NCI-H748 (cell line): ENCODE results near the gene CLK1.
A peak's percentile ranks its signal among the peaks of the same experiment; 100 is the strongest.
"Not testable (repeated sequence)": the region's sequence is repeated elsewhere in the genome, so short reads cannot be mapped to it uniquely, and the experiment has no call there.

ENCODE experiments used
- DNase-seq: peaks from one replicate; lab custom pipeline; 2025; ENCODE audit not compliant: unreplicated experiment; lab: John Stamatoyannopoulos, UW

CLK1 gene

DNA sequence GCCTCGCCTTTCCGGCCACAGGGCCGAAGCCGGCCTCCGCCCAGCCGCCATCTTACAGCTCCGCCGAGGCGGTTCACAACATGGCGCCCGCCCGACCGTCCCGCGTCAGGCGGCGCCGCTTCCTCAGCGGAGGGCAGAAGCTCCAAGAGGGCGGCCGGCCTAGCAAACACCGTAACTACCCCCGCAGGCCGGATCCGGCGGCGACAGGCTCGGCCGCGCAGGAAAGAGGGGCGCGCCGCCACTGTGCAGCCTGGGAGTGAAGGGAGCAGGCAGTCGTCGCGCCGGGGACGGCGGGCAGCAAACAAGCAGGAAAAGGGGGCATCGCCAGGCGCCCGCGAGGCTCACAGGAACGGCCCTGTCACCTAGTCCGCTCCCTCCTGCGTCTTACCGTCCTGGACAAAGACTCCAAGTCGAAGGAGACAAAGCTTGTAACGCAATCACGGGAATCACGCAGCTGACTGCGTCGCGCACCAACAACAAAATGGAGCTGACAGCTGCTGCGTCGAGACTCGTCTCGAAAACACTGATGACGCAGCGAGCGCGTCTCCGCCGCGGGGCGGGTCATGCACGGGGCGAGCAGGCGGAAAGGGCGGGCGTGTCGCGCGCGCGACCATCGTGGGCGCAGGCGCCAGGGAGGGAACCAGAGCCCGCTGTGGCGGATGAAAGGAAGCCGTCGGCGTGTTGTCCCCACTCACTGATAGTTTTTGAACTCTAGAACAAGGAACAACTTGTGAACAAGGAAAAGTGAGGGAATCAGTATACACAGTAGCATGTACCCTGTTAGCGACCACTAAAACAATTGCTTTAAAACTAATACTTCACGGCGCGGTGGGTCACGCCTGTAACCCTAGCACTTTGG is at the start of gene CLK1:
CLK1 (minus strand) TSS at position 483 of the 859 bp plus-strand sequence. CDS start 2,796 bp downstream, outside the sequence.
- peak; percentile 98 for DNase-seq

- DNase-seq, result no peak
Observed at GRCh38 chr2:200913654-200914053, 49.2 kb upstream of the CLK1 start.

DNA sequence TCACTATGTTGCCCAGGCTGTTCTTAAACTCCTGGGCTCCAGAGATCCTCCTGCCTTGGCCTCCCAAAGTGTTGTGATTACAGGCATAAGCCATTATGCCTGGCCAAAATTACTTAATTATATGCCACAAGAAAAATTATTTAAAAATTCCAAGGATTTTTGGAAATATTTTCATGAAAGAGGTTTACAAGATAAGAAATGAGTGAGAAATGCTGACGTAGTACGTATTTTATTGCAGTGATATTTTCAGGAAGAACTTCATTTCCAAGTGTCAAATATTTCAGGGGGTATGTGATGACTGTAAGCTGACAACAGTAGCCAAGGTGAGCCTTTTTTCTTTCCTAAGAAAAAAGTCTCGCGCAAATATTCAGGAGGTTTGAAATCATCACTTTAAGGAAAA is 45.5 kb upstream of the CLK1 start:
- no peak for DNase-seq

DNA sequence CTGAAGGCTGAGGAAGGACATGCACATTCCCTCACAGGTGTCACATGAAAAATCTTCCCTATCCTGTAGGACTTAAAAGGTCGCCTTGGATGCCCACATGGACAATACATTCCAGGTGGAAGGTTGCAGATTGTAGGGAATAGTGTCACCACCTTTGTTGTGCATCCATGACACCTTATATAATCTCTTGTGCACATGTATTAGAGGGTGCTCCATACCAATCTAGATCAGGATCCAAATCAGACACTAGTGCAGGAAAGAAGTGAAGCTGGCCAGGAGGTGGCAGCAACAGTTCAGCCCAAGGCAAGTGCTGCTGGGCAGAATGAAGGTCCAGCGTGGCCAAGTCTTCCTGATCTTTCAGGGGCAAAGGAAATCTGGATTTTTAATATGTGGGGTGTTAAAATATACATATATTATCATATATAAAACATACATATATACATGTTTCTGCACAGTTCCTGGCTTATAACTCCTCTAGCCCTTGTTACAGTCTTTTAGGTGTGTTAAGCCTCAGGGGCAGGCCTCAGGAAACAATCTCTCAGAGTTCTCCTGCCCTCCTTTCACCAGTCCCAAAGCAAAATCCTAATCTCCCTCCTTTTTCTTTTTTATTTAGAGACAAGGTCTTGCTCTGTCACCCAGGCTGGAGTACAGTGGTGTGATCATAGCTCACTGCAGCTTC is 41.3 kb upstream of the CLK1 start:
- peak; percentile 69 for DNase-seq

- peak; percentile 88 for DNase-seq
Observed at GRCh38 chr2:200901459-200902072, 37.1 kb upstream of the CLK1 start.

GRCh38 chr2:200899482-200899881 is 35.0 kb upstream of the CLK1 start:
- DNase-seq, result no peak

DNA sequence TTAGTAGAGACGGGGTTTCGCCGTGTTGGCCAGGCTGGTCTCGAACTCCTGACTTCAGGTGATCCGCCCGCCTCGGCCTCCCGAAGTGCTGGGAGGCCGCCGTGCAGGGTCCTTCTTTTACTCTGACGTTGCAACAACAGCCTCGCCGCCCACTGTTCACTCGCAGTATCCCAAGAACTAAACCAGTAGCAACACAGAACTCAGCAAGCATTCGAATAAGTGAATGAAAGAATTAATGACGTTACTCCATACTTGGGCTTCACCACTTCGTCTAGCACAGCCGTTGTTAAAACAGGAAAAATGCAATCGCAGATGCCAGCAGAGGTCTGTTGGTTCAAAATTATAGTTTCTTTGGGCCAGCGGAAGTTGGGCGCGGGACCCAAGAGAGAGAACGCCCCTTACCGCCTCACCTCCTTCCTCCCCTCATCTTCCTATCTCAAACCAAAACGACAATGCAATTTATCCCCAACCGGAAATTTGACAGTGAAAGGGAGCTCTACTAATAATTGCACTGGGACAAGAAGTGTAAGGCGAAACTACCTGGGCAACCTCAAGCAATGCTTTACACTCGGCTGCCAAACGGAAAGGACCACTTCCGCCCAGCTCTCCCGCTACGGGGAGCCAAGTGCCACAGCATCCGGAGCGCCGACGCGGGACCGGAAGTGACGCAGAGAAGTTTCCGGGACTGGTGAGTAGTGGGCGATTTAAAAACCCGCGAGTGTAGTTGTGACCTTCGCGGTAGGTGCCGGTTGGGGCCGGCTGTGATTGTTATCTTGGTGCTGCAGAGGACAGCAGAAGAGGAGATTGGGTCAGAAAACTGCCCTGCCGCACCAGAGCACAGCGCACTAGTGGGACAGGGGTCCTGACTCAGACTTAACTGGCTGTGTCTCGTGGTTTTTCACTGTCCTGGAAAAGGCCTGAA is 24.5 kb upstream of the CLK1 start, which contains the start of the genes NIF3L1 and PPIL3:
NIF3L1 (plus strand) TSS at position 668 of the 922 bp plus-strand sequence. CDS start 2,573 bp downstream, outside the sequence.
PPIL3 (minus strand) TSS at position 374 of the 922 bp plus-strand sequence. CDS start 1,462 bp downstream, outside the sequence.
- peak; percentile 100 for DNase-seq

DNA sequence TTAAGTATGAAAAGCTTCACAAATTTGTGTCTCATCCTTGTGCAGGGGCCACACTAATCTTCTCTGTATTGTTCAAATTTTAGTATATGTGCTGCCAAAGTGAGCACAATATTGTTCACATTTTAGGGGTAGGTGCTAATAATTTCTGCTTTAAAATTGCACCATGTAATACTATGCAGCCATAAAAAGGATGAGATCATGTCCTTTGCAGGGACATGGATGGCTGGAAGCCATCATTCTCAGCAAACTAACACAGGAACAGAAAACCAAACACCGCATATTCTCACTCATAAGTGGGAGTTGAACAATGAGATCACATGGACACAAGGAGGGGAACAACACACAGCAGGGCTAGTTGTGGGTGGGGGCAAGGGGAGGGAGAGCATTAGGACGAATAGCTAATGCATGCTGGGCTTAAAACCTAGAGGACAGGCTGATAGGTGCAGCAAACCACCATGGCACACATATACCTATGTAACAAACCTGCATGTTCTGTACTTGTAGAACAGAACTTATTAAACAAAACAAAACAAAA is 17.3 kb upstream of the CLK1 start:
- not testable (repeated sequence) for DNase-seq

DNA sequence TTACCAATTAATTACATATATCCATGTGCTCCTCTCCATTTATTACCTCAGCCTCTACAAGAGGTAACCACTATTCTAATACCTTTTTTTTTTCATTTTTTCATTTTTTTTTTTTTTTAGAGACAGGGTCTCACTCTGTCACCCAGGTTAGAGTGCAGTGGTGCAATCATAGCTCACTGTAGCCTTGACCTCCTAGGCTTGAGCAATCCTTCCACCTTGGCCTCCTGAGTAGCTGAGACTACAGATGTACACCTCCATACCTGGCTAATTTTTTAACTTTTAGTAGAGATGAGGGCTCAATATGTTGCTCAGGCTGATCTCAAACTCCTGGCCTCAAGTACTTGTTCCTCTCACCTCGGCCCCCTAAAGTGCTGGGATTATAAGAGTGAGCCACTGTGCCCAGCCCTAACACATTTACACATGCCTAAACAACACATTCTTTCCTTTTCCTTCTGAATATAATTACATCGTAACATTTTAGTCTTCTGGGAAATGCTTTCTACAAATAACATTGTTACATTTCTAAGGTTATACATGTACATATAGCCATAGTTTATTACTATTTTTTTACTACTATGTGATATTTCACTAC is 13.9 kb upstream of the CLK1 start:
- no peak for DNase-seq

DNA sequence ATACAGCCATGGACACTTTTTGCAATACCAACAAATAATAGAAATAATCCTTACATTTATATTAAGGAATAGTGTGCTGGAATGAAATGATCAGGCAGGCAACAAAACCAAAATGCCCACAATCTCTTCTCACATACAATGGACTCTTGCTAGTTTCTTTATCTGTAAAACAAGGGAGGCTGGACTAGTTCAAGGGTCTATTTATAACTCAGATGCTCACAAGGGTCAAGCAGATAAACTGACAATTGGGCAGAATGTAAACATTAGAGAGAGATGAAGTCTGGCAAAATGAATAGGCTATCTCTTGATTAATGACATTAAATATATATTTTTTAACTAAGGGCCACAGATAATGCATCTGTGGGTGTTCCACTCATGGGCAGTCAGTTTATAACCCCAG is 13.0 kb upstream of the CLK1 start:
- DNase-seq, result no peak

- no peak for DNase-seq
Observed at GRCh38 chr2:200873560-200873959, 9.1 kb upstream of the CLK1 start.

DNA sequence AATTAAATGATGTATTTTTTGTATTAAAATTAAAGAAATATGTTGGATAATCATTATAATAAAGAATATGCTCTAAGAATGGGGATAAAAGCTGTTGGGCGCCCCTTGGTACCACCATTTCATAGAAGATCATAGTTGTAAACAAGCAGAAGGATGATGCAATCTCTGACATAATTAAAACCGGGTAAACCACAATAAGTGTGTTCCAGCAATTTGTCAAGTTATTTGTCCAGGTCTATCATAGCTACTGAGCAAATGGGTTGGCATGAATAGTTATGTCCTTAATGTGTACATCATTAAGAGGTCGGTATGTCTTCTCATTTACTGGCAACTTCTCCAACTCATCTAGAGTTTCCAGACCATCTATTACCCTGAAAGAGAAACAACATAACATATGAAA is 6.7 kb upstream of the CLK1 start:
- no peak for DNase-seq

DNA sequence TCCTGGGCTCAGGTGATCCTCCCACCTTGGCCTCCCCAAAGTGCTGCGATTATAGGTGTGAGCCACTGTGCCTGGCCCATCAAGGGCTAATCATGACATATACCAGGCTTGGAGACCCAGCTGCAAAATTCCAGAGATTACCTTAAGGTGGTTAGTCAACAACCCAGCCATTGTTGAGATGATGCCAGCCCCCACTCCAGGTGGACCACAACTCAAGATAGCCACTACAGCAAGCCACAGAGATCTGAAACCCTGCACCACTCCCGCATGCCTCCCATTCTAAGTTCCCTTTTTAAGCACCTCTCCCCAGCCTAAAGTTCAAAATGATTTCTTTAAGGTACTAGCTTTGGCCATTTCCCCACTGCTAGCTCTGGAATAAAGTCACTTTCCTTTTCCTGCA is 4.6 kb upstream of the CLK1 start:
- DNase-seq, result no peak

DNA sequence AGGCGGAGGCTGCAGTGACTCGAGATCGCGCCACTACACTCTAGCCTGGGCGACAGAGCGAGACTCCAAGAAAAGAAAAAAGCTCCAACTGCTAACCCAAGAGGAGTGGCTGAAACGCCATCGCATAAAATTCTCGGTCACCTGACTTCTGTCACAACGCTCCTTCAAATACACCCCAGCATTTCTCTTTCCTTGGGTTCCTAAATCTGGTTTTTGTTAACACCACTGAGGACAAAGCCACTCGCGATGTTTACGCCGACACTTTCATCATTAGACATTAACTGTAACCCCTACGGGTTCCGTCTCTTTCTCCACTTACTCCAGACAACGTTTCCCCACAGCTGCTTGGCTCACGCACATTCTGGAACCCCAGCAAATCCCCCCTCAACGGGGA is 679 bp downstream of the CLK1 start:
- peak; percentile 58 for DNase-seq

- peak; percentile 57 for DNase-seq
Observed at GRCh38 chr2:200862532-200863000, 1.9 kb downstream of the CLK1 start.

GRCh38 chr2:200861617-200862155 is 2.8 kb downstream of the CLK1 start:
- DNase-seq, result no peak

GRCh38 chr2:200860092-200860795 is 4.2 kb downstream of the CLK1 start:
- DNase-seq, result no peak

GRCh38 chr2:200856806-200857205 is 7.7 kb downstream of the CLK1 start:
- no peak for DNase-seq

DNA sequence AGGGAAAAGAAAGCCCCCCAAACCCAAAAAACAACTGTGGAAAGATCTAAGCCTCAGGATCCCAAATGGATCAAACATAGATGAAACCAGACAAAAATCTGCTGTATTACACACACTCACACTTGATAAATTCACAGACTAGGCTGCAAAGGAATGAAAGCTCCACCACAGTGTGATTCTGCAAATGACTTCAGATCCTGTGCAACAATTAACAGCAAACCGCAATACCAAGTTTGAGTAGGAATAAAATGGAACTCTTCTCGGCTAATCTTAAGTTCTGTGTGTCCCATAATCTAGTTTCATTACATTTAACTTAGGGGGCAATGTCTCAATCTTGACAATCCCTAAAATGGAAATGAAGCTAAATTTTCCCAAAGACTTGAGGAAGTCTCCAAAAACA is 11.9 kb downstream of the CLK1 start:
- no peak for DNase-seq
